HG03159 (cell line): Measurements from ENCODE around the gene RBPJ.
"Not testable (repeated sequence)": the region's sequence is repeated elsewhere in the genome, so short reads cannot be mapped to it uniquely, and the experiment has no call there.

Source experiments
- ATAC-seq: cut with Tn5 transposase; IDR thresholded peaks from one replicate; pipeline ENCODE4 v1.9.1; 2021; ENCODE audit warnings: mild to moderate bottlenecking, moderate library complexity; ENCODE audit not compliant: unreplicated experiment

Gene RBPJ

GRCh38 chr4:26300314-26301307, 20.2 kb upstream of the RBPJ start:
- no peak for ATAC-seq

- ATAC-seq = no peak
Measured at GRCh38 chr4:26302031-26302899, 18.5 kb upstream of the RBPJ start.

- ATAC-seq = no peak
Measured at GRCh38 chr4:26303008-26303407, 17.8 kb upstream of the RBPJ start.

GRCh38 chr4:26307037-26307800, 13.6 kb upstream of the RBPJ start:
- no peak for ATAC-seq

- no peak for ATAC-seq
Measured at GRCh38 chr4:26308568-26308967, 12.2 kb upstream of the RBPJ start.

GRCh38 chr4:26310264-26310663, 10.6 kb upstream of the RBPJ start:
- ATAC-seq = no peak

GRCh38 chr4:26311633-26312032, 9.2 kb upstream of the RBPJ start:
- ATAC-seq = no peak

GRCh38 chr4:26315316-26315932, 5.4 kb upstream of the RBPJ start:
- ATAC-seq = not testable (repeated sequence)

- no peak for ATAC-seq
Measured at GRCh38 chr4:26317766-26318165, 3.0 kb upstream of the RBPJ start.

GRCh38 chr4:26319467-26319948, 1.3 kb upstream of the RBPJ start:
- peak; percentile 70 for ATAC-seq

- peak; percentile 29 for ATAC-seq
Measured at GRCh38 chr4:26319949-26320537, 771 bp upstream of the RBPJ start.

- no peak for ATAC-seq
Measured at GRCh38 chr4:26321373-26322221, 783 bp downstream of the RBPJ start.

- no peak for ATAC-seq
Measured at GRCh38 chr4:26322346-26322745, 1.5 kb downstream of the RBPJ start.

GRCh38 chr4:26323821-26324220, 3.0 kb downstream of the RBPJ start:
- ATAC-seq = no peak

- ATAC-seq = no peak
Measured at GRCh38 chr4:26325191-26325590, 4.4 kb downstream of the RBPJ start.

GRCh38 chr4:26326791-26327190, 6.0 kb downstream of the RBPJ start:
- no peak for ATAC-seq

GRCh38 chr4:26330186-26330787, 9.5 kb downstream of the RBPJ start:
- peak; percentile 71 for ATAC-seq

GRCh38 chr4:26330946-26331345, 10.1 kb downstream of the RBPJ start:
- no peak for ATAC-seq
